ENCODE data around the gene ANKUB1. TPM values are rescaled to one million over a fixed set of nuclear protein-coding genes. Genes with fewer than 3 reads are reported as not detected.
A peak's percentile ranks its signal among the peaks of the same experiment; 100 is the strongest.

Gene ANKUB1
- total and polyA plus RNA-seq, 7 donors, result not detected

- intact Hi-C loops (cut with DNase I), result no loop called here
Observed at GRCh38 chr3:149790268-149790667, 2.1 kb downstream of the ANKUB1 start.

GRCh38 chr3:149784064-149784704 lies 8.2 kb downstream of the ANKUB1 start:
- intact Hi-C loops (cut with DNase I), result no loop called here
- WGBS, 2 donors, result 89 to 92% methylated on average over 5 of the region's 5 CpGs
- DNase-seq, result no peak

More at GRCh38 chr3:149790268-149790667, 2.1 kb downstream of the ANKUB1 start:
- 74 to 75% methylated on average over 2 of the region's 2 CpGs for WGBS, 2 donors
- Histone ChIP-seq H3K27me3 (no peaks in the 10 kb centered on the region), H3K4me1 (no peaks in the 10 kb centered on the region), H3K27ac (no peak overlapping the region), H3K9me3 (no peaks in the 10 kb centered on the region), H3K4me3 (no peak overlapping the region), H3K36me3 (no peaks in the 10 kb centered on the region)
- TF ChIP-seq POLR2A (IDR thresholded peaks at IDR 0.05) (no peak), POLR2AphosphoS5 (IDR thresholded peaks at IDR 0.05) (no peak), CTCF (IDR thresholded peaks at IDR 0.05) (no peak), EP300 (IDR thresholded peaks at IDR 0.05) (no peak)
- no peak for DNase-seq

GRCh38 chr3:149783576-149783975 lies 8.8 kb downstream of the ANKUB1 start:
- TF ChIP-seq EP300 (IDR thresholded peaks at IDR 0.05) (no peak), POLR2A (IDR thresholded peaks at IDR 0.05) (no peak), CTCF (IDR thresholded peaks at IDR 0.05) (no peak)
- Histone ChIP-seq H3K4me3 (no peak overlapping the region), H3K27ac (peak overlapping the region in 1 of 4 donors; percentile 22), H3K4me1 (peaks cover 0 to 8% (median 0%) of the 10 kb centered on the region in 4 donors), H3K36me3 (no peaks in the 10 kb centered on the region), H3K27me3 (no peaks in the 10 kb centered on the region), H3K9me3 (no peaks in the 10 kb centered on the region)
- intact Hi-C loops (cut with DNase I), result no loop called here
- no peak for DNase-seq

More at GRCh38 chr3:149784064-149784704, 8.2 kb downstream of the ANKUB1 start:
- Histone ChIP-seq H3K4me3 (no peak overlapping the region), H3K36me3 (no peaks in the 10 kb centered on the region), H3K4me1 (peaks cover 0 to 8% (median 0%) of the 10 kb centered on the region in 4 donors), H3K27me3 (no peaks in the 10 kb centered on the region), H3K9me3 (no peaks in the 10 kb centered on the region), H3K27ac (peak overlapping the region in 1 of 4 donors; percentile 22)
- TF ChIP-seq EP300 (IDR thresholded peaks at IDR 0.05) (no peak), POLR2AphosphoS5 (IDR thresholded peaks at IDR 0.05) (no peak), POLR2A (IDR thresholded peaks at IDR 0.05) (no peak), CTCF (IDR thresholded peaks at IDR 0.05) (no peak)

- H3K4me3 ChIP-seq, result no peak overlapping the region
- H3K36me3 ChIP-seq, result no peaks in the 10 kb centered on the region
- no peak for DNase-seq
- H3K27me3 ChIP-seq, result no peaks in the 10 kb centered on the region
- peaks cover 0 to 8% (median 0%) of the 10 kb centered on the region in 4 donors for H3K4me1 ChIP-seq
- H3K27ac ChIP-seq, result peak overlapping the region in 1 of 4 donors; percentile 15
- 92 to 93% methylated on average over 3 of the region's 3 CpGs for WGBS, 2 donors
- TF ChIP-seq POLR2AphosphoS5 (IDR thresholded peaks at IDR 0.05) (no peak), POLR2A (IDR thresholded peaks at IDR 0.05) (no peak), CTCF (IDR thresholded peaks at IDR 0.05) (no peak), EP300 (IDR thresholded peaks at IDR 0.05) (no peak)
- intact Hi-C loops (cut with DNase I), result no loop called here
- H3K9me3 ChIP-seq, result no peaks in the 10 kb centered on the region
Observed at GRCh38 chr3:149781741-149782140, 10.6 kb downstream of the ANKUB1 start.

GRCh38 chr3:149781211-149781610 lies 11.1 kb downstream of the ANKUB1 start:
- H3K36me3 ChIP-seq, result no peaks in the 10 kb centered on the region
- no peaks in the 10 kb centered on the region for H3K9me3 ChIP-seq
- no peaks in the 10 kb centered on the region for H3K27me3 ChIP-seq
- intact Hi-C loops (cut with DNase I), result no loop called here
- DNase-seq, result no peak
- 66 to 84% methylated on average over 4 of the region's 4 CpGs for WGBS, 2 donors
- peaks cover 0 to 8% (median 0%) of the 10 kb centered on the region in 4 donors for H3K4me1 ChIP-seq
- no peak for TF ChIP-seq POLR2AphosphoS5 (IDR thresholded peaks at IDR 0.05)
- TF ChIP-seq EP300 (IDR thresholded peaks at IDR 0.05), result no peak
- H3K27ac ChIP-seq, result peak overlapping the region in 1 of 4 donors; percentile 15
- no peak overlapping the region for H3K4me3 ChIP-seq
